HG02571 (cell line): Measurements from ENCODE around the gene TTC32.
"Not testable (repeated sequence)": the region's sequence is repeated elsewhere in the genome, so short reads cannot be mapped to it uniquely, and the experiment has no call there.

Experiments used
- ATAC-seq: cut with Tn5 transposase; IDR thresholded peaks from one replicate; pipeline ENCODE4 v1.9.1; 2021; ENCODE audit warnings: mild to moderate bottlenecking, moderate library complexity; ENCODE audit not compliant: unreplicated experiment

Gene TTC32

GRCh38 chr2:19899985-19900930, 1.5 kb downstream of the TTC32 start:
- no peak for ATAC-seq

DNA sequence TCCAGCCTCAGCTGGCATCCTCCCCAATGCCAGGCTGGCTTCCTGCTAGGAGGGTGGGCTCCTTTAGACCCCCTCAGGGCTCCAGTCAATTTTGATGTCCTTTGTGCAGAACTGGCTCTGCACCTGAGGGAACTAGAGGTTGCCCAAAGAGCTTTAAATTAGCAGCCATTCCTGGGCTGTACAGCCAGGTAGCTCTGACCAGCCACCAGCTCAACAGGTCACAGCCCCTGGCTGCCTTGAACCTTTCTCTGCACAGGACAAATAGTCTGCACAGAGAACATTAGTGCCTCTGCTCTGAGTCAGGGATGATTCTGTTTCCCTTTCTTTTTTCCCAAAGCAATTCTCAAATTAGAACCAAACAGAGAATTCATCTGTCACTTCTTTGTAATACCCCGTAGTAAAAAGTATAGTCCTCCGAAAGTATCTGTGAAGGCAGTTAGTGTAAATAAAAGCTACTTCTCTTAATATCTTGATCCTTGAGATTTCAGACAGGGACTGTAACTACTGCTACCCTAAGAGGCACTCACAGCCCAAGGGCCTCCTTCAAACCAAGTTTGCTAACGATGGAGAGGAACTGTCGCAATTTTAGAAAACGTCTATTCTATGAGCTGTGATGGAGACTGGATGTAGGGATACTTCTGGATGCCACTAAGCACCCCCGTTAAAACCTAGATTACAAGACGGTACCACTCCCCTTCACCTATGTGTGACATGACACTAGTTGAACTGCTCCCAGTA, 3.0 kb downstream of the TTC32 start:
- ATAC-seq = no peak

DNA sequence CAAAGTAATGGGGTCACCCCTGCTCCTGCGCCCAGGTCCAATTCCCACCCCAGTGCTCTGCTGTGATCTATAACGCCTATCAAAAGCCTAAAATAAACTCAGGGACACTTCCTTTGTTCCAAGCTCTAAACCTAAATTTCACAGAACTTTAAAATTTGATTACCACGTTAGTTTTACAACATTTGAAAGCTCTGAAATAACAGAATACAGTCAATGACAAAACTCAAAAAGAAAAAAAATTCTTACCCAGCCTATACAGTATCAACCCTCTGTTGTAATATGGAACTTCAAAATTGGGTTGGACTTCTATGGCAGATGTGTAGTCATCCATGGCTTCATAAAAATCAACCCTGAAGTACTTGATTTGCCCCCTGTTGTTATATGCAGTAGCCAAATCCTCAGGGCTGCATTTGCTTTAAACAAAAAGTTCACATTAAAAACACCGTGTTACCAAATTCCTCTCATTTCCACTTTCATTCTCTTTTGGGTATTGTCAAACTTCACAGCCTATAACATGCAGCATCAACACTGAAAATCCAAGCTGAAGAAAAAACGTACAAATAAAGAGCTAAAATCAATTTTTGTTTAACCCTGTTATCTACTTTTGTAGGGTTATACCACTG, 4.0 kb downstream of the TTC32 start:
- no peak for ATAC-seq

DNA sequence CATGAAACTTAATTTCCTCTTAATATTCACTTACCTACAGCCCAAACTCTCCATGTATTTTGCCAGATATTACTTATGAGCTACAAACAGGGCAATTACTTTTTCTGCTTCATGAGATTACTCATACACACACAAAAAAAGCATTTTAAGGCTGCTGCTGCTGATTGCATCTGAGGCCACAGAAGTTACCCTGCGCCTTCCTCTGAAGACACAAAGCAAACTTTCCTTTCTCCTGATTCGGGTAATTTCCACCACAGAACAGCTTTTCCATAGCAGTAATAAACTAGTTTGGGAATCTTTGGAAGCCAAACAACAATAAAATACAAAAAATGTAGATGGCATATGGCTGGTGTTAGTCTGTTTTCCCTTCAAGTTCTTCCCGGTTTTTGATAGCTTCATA, 6.2 kb downstream of the TTC32 start:
- no peak for ATAC-seq

- ATAC-seq = peak; percentile 1
These were observed 7.5 kb downstream of the TTC32 start for GRCh38 chr2:19894134-19894792.

- peak; percentile 78 for ATAC-seq
These were observed 8.2 kb downstream of the TTC32 start for GRCh38 chr2:19893520-19894133.

GRCh38 chr2:19891971-19892370, 9.8 kb downstream of the TTC32 start:
- ATAC-seq = not testable (repeated sequence)

GRCh38 chr2:19890104-19890503, 11.7 kb downstream of the TTC32 start:
- no peak for ATAC-seq

DNA sequence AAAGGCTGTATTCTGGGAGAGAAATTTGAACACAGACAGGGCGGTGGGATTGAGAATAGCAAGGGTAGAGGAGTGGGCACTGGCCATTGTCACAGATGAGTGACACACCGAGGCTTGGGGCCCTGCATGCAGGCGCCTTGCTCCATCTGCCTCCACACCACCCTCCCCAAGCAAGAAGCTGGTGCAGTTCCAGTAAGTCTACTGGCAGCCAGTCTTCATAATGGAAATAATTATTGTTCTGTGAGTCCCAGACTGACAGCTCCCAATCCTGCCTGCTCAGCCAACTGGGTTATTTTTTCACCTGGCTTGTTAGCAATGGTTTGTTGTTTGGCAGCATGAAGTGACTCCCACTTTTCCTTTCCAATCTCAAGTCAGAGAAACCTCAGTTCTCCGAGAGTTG, 13.0 kb downstream of the TTC32 start:
- no peak for ATAC-seq

DNA sequence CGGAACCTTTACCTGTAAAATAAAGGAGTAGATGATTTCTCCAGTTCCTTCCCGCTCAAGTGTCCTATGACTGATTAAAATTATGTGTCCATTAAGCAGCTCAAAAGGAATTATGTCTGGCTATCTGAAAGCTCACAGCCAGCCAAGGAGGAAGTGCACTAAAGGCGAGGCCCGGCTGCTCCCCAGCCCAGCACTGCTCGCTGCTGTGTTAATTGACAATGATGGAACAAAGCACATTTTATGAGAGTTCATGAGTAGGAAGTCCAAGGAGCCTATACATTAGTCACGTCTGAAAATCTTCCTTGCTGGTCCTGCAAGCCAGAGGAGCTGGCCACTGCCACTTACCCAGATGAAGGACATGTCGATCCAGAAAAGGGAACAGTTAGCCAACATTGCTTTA, 14.3 kb downstream of the TTC32 start:
- ATAC-seq = no peak

GRCh38 chr2:19886261-19886660, 15.5 kb downstream of the TTC32 start:
- no peak for ATAC-seq

GRCh38 chr2:19885791-19886190, 16.0 kb downstream of the TTC32 start:
- ATAC-seq = no peak

- no peak for ATAC-seq
These were observed 17.6 kb downstream of the TTC32 start for GRCh38 chr2:19883971-19884720.

DNA sequence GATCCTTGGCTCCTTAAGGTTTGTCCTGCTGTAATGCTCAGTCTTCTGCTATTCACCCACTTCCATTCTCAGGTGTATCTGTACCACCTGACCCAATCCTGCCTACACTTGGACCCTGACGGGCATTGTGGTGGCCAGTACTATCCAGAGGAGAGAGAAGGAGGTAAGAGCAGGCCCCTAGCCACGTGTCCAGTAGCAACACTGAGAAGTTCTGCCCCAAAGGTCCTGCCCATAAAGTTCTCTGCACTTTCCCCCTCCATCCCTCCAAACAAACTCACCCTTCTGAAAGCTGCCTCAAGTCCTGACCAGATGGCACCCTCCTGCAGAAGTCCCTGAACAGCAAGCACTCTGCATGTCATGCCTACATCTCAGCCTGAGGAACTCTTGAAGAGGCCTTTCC, 18.3 kb downstream of the TTC32 start:
- no peak for ATAC-seq

DNA sequence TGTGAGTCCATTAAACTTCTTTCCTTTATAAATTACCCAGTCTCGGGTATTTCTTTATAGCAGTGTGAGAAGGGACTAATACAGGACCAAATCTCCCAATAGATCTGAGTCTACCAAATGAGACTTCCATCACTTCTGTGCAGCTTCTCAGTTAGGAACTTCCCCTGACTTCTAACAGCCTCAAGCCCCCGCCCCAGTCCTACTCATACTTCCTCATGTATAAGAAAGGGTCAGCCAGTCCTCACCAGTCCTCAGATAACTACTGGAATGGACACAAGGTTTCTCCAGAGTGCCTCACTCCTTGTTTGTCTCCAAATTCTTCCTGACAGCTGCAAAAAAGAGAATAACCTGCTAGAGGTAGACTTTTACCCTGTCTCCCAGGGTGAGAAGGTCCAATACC, 19.5 kb downstream of the TTC32 start:
- no peak for ATAC-seq

GRCh38 chr2:19881908-19882265, 19.9 kb downstream of the TTC32 start:
- no peak for ATAC-seq

GRCh38 chr2:19881221-19881907, 20.4 kb downstream of the TTC32 start:
- ATAC-seq = no peak

GRCh38 chr2:19880191-19880590, 21.6 kb downstream of the TTC32 start:
- not testable (repeated sequence) for ATAC-seq

DNA sequence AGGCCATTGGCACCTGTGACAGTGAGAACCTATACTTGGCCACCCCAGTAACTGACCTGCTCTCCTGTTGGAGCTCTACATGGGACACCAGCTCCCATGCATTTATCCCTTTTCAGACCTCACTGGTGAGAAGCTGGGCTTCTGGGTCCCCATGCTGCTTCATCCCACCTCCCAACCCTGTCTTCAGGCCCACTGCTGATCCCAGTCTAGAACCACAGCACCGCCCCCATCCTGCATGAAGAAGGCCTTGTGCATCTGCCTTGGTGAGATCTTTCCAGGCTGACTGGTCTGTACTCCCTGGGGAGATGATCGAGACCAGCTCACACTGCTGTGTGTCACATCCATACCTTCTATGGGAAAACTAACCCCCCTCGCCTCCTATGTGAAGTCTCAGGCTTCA, 22.7 kb downstream of the TTC32 start:
- ATAC-seq = no peak
